GM10266 (cell line): ENCODE data around the gene PICK1.

Experiments used
- DNase-seq: peaks from one replicate; pipeline ENCODE4 v3.0.0; 2012; ENCODE audit errors: extremely low spot score
- TF ChIP-seq, protein P1 (sequence below): IDR thresholded peaks from 2 replicates; pipeline ENCODE4 v1.5.1; 2012; ENCODE audit warnings: mild to moderate bottlenecking, low read depth; ENCODE audit not compliant: control insufficient read depth, insufficient read depth; ENCODE audit errors: missing control alignments

The PICK1 gene

DNA sequence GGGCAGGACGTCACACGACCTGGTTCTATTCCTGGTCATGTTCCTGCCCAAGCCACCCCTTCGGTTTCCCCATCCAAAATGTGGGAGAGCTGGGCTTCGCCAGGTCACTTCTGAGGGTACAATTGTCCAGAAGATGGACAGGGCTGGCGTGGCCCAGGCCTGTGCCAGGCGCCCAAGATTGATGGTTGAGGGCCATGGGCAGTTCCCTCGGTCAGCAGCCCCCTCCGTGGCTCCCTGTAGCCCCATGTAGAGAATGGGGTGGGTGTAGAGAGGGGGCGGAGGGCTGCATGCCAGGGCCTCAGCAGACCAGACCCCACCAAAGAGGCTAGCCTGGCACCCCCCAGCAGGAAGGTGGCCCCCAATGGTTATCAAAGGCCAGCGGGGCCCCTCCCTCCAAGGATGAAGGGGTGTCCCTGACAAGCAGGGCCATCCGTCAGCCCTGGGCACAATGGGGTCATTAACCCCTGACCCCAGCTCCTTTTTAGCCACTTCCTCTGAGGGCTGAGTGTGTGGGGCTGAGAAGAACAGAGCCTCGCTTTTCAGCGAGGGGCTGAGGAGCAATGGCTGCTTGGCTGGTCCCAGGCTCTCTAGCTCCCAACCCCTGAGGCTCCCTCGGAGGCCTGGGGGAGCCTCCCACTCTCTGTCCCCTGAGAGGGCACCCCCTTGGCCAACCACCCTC is 11.0 kb upstream of the PICK1 start:
- DNase-seq = no peak
- TF ChIP-seq, protein P1, sequence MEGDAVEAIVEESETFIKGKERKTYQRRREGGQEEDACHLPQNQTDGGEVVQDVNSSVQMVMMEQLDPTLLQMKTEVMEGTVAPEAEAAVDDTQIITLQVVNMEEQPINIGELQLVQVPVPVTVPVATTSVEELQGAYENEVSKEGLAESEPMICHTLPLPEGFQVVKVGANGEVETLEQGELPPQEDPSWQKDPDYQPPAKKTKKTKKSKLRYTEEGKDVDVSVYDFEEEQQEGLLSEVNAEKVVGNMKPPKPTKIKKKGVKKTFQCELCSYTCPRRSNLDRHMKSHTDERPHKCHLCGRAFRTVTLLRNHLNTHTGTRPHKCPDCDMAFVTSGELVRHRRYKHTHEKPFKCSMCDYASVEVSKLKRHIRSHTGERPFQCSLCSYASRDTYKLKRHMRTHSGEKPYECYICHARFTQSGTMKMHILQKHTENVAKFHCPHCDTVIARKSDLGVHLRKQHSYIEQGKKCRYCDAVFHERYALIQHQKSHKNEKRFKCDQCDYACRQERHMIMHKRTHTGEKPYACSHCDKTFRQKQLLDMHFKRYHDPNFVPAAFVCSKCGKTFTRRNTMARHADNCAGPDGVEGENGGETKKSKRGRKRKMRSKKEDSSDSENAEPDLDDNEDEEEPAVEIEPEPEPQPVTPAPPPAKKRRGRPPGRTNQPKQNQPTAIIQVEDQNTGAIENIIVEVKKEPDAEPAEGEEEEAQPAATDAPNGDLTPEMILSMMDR = no peak

DNA sequence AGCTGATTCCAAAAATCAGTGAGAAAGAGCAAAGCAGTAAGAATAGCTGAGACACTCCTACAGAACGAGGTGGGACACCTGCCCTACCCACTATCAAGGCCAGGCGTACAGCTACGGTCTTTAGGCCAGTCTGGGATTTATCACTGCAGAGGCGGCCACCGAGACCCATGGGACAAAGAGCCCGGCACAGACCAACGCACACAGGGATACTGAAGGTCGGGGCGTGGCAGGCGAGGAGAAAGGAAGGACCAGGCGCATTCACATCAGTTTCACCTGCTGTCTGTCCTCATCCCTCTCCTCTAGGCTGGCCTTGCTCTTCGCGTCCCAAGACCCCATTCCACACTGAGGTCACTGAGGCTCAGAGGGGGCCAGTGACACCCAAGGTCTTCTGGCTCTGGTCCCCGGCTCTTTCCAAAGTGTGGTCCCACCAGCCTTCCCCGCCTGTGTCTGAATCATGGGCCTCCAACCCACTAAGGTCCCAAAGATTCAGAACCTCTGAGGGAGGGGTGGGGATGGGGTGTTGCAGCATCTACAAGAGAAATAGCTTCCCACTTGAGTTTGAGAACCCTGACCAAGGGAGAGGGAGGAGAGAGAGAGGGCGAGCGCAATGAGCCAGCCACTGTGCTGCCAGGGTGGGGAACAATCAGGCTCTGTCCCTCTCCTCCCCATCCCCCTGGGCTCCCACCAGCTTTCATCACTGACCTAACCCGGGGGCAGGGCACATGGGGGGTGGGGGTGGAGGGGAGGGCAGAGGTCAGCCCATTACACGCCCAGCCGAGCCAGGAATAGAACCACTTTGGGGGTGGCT is 7.2 kb upstream of the PICK1 start:
- TF ChIP-seq, protein P1 = no peak
- DNase-seq = no peak

DNA sequence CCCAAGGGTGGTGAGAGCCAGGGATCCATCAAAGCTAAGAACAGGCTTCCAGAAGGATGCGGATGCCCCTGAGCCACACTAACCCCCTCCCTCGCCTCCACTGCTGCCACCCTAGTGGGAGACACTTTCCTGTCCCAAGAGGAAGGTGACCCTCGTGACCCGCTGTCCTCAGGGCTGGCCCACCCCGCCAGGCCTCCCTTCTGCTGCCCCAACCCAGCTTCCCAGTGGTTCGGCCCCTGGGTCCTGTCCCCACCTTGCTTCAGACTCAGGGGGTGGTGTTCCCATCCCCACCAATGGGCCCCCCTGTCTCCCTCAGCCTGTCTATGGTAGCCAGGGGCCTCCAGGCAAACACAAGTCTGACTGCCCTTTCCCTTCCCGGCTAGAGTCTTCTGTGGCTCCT is 6.5 kb upstream of the PICK1 start:
- TF ChIP-seq, protein P1 = no peak
- no peak for DNase-seq

DNA sequence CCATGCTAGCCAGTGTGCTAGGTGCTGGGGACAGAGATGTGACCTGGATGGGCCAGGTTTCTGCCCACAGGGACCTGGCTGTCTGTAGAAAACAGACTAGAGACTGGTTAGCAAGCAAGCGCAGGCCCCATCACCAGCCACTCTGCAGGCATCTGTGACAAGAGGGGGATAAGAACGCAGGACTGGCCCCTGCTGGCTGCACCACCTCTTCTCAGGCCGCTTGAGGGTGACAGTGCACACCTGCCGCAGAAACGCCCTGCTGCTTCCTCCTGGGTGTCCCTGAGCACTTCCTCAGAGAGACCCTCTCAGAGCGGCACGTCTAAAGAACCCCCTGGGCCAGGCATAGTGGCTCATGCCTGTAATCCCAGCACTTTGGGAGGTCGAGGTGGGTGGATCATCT is 5.9 kb upstream of the PICK1 start:
- TF ChIP-seq, protein P1 = no peak
- no peak for DNase-seq

DNA sequence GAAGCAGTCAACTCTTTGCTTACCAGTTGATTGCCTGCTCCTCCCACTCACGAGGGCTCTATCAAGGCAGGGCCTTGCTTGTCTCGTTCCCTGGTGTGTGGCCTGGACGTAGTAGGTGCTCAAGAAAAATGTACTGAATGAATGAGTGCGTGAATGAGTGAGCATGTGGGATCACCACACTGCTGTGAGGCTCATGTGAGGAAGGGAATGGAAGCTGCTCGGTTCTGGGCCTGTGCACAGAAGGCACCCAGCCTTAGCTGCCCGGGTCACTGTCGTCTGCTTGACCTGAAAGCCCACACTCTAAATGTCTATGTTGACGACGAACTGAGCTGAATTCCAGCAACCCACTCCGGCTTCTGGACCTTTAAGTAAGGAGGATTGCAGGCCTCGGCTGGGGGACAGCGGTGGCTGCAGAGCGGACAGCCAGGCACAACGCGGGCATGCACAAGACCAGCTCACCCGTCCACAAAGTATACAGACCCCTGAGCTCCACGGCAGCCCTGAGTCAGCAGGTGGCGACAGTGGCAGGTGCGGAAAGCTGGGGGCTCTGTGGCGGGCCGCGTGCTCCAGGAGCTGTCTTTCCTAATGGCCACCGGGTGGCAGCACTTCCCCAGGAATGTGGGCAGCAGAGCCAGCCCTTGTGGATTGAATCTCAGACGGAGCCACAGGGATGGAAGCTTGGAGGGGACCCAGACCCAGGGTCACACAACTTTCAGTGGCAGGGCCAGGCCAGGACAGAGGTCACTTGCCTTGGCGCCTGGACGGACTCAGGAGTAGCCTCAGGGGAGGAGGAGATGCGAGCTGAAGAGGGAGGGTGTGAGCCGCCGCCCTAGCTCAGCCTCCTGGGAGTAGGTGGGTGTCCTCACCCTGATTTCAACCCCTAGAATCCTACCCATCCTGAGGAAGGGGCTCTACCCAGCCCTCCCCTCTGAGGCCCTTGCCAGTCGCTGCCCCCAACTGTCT is 5.0 kb upstream of the PICK1 start:
- DNase-seq = peak; percentile 88
- TF ChIP-seq, protein P1 = peak; percentile 95

DNA sequence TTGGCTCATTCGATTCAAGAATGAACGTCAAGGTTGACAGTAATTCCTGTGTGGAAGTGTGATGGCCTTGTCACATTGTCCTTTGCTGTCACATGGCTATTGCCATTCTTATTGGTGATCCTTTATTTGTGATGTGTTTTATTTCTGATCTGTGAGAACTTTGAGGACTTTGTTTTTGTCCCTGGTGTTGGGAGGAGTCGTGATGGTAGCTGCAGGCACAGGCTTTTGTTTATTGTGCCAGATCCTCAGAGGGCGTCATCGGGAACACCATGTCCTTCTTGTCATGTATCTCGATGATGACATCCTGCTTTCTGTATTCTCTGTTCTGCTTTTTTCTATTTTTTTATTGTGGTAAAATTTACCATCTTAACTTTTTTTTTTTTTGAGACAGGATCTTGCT is 5.6 kb downstream of the PICK1 start:
- DNase-seq = no peak
- TF ChIP-seq, protein P1 = no peak
